GM18499 (cell line): Measurements from ENCODE around the gene EPN2.

Experiments
- ATAC-seq: cut with Tn5 transposase; IDR thresholded peaks from one replicate; pipeline ENCODE4 v1.9.1; 2021; ENCODE audit warnings: moderate number of reproducible peaks; ENCODE audit not compliant: insufficient read depth, unreplicated experiment

The EPN2 gene

GRCh38 chr17:19360772-19361171 lies 123.6 kb downstream of the EPN2 start:
- ATAC-seq, result no peak

GRCh38 chr17:19361326-19361725 lies 124.2 kb downstream of the EPN2 start:
- no peak for ATAC-seq

- no peak for ATAC-seq
Observed at GRCh38 chr17:19361944-19362276, 124.7 kb downstream of the EPN2 start.

- peak; percentile 62 for ATAC-seq
Observed at GRCh38 chr17:19362277-19363113, 125.3 kb downstream of the EPN2 start, which contains the start of gene B9D1. TSS of gene B9D1 (minus strand) at chr17:19362723. CDS start at chr17:19362569, 154 bp downstream.

DNA sequence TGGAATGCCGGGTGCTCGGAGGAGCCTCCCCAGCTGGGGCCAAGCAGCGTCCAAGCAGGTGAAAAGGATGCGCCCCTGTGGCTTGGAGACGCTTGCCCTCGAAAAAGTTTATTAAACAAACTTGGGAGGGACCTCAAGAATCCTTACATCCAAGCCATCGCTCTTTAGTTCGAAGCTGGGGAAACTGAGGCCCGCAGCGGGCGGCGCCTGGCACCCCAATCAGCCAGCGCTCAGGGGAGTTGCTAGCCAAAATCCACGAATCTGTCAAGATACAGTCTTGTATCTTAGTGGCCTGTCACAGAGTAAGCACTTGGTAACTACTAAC lies 125.9 kb downstream of the EPN2 start:
- no peak for ATAC-seq

GRCh38 chr17:19363460-19364035 lies 126.4 kb downstream of the EPN2 start:
- no peak for ATAC-seq

DNA sequence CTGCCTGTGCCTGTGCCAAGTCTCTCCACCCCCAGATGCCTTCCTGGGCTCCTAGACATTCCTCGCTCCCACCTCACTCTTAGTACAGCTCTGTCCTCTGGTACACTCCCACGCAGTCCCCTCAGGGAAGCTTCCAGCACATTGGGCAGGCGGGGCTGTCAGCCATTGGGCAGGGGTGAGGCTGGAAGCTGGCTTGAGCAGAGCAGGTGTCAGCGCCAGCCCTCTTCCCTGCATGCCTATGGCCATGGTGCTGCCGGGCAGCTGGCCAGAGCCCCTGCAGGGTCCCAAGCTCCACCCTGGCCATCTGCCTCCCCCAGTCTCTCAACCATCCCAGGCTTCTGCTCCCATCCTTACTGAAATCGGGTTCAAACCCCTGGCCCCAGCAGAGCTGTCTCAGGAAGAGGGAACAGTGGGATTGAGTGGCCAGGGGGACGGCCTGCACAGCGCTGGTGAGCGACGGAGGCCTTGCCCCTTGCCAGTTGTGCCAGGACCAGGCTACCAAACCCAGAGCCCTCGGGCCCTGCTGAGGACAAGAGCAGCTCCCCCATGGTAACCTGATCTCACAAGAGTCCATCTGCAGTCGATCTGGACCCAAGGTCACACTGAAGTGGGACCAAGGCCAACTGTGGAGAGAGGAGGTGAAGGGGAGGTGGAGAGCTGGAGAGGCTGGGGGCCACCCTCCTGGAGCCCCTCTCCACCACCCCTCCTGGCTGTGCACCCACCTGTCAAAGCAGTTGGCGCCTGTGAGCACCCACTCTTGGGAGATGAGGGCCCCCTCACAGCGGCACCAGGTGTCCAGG lies 127.7 kb downstream of the EPN2 start:
- ATAC-seq, result no peak

DNA sequence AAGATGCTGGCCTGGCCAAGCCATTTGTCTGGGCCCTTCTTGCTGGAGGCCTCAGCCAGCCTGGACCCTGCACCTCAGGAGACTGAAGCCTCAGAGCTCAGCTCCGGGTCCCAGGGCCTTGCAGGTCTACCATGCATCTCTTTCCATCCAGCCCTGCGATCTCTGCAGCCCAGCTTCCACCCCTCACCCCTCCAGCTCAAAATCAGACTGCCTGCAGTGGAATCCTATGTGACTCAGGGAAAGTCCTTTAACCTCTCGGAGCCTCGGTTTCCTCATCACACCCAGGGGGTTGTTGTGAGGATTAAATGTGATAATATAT lies 128.3 kb downstream of the EPN2 start:
- no peak for ATAC-seq

DNA sequence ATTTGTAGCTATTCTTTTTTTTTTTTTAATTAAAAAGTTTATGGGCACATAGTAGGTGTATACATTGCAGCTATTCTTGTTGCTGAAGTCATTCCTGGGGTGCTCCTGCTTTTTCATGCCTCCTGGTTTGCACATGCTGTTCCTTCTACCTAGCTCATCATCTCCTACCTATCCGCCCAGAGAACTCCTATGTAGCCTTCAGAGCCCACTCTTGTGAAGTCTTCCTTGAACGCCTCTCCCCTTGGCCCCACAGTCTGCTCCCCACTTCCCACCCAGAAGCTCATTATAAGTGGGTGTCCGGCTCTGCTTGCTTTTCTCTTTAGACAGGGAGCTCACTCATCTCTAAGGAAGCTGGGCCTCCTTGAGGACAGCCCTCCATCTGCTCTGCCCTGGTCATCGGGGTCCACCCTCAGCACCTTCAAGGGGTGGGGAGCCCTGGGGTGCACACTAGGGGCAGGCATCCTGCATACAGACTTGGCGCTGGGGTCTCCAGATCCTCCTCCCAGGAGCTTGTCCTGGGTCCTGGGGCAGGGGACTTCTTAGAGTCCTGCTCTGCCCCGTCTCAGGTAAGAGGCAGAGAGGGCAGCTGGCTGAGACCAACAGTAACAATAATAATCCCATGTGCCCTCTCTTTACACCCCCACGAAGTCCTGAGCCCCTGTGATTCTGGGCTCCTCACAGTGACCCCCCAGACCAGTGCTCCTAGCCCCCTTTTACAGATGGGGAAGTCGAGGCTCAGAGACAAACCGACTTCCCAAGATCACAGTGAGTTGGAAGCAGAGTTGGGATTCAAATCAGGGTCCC lies 128.9 kb downstream of the EPN2 start:
- no peak for ATAC-seq

DNA sequence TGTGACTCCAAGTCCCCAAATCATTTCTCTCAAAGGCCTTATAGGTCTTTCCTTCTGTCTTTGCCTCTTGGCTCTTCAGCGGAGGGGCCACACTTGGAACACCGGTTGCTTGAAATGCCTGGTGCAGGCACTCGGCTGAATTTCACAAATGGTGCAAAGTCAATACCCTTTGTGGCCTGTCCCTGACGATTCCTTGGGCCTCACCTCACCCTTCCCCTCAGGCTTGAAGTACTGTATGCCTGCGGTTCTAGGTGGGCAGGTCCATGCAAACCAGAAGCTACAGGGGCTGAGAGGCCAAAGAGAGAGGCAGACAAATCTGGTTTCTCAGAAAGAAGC lies 129.4 kb downstream of the EPN2 start:
- no peak for ATAC-seq

- ATAC-seq, result no peak
Observed at GRCh38 chr17:19368229-19368628, 131.1 kb downstream of the EPN2 start.

DNA sequence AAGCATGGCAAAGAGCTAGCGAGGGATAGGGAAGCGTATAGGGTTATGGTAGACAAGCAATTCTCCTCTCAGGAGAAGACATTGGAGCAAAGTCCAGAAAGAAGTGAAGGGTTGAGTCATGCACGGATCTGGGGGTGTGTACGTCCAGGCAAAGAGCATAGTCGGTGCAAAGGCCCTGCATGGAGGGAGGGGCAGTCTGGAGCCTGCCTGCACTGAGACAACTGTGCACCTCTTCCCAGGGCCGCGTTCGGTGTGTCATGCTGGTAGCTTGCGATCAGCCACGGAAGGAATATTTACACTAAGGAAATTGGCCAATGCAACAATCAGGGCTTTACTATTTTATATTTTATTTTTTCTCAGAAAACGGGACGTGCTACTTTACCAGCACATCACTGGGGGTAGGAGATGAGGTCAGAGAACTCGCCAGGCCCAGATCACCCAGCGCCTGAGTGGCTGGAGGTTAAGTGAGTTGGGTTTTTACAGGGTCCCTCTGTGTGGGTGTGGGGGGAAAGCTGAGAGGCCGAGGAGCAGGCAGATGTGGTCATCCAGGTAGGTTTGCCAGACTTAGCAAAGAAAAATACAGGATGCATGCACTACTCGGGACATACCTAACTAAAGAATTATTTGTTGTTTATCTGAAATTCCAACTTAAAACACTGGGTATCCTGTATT lies 132.1 kb downstream of the EPN2 start:
- ATAC-seq, result no peak

GRCh38 chr17:19369846-19370492 lies 132.8 kb downstream of the EPN2 start:
- no peak for ATAC-seq

DNA sequence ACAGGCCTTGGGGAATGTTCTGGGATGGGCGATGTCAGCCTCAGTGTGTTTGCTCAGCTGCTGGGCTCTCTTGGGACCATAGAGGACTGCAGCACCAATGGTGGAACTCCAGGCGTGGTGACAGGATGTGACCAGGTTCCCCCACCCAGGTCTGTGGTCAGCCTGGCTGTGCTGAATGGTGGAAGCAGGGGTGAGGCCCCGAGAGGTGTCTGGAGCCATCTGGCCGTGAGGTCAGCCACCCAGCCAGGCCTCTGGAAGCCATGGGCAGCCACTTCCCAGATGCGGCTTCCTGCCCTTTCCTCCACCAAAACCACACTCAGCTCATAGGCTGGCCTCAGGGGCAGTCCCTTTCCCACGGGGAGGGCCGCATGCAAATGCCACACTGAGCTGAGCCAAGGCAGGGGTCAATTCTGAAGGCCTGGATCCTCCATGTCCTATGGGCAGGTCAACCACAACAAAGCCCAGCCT lies 133.4 kb downstream of the EPN2 start:
- no peak for ATAC-seq

- ATAC-seq, result no peak
Observed at GRCh38 chr17:19371259-19372010, 134.3 kb downstream of the EPN2 start.

DNA sequence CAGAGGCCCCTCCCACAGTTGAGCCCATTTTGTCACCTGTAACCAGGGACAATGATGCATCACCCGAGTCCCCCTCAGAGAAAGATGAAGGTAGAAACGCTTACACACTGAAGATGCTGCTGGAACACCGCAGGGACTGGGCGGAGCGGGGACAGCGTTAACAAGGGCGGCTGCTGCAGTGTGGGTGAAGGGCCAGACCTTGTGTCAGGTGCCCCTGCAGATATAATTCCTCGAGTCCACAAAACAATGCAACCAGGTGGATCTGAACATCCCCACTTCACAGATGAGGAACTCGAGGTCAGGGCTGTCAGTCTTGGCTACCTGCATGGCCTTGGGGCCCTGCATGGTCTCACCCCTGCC lies 134.8 kb downstream of the EPN2 start:
- ATAC-seq, result no peak

GRCh38 chr17:19372439-19372838 lies 135.3 kb downstream of the EPN2 start:
- no peak for ATAC-seq

DNA sequence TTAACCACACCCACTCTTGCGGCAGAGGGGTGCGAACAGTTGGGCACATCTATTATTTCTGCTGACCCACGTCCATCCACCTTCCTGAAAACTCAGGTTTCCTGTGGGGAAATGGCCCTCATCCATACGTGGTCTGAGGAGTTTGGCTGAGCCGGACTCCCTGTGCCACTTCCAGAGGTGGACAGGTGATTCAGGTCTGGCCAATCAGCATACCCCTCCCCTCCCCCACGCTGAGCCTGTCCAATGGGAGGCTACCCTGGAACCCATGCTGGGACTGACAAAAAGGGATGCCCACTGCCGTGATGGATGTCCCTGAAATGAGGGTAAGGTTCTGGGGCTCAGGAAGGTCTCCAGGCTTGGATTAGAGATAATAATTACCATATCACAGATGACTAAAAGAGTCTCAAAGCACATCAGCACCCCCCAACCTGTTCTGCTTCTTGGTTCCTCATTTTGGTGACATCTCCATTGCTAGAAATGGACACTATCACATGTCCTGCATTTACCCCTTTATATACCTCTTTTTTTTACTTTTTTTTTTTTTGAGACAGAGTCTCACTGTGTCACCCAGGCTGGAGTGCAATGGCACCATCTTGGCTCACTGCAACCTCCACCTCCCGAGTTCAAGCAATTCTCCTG lies 135.8 kb downstream of the EPN2 start:
- ATAC-seq, result no peak

DNA sequence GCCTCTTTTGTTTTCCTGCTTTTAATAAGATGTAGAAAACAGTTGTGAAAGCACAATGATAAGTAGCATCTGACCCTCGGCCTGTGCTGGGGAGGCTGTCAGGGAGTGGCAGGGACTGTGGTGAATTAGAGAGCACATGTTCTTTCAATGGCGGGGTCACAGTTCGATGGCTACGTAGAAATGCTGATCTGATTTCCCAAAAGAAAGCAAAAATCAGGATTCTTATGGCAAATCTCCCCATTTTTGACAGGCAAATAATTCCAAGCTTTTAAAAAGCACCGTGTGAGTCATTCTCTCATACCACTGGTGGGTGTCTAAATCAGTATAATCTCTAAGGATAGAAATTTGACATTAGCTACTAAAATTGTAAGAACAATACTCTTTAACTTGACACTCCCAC lies 137.0 kb downstream of the EPN2 start:
- ATAC-seq, result no peak
